HG03460 (cell line): Measurements from ENCODE around the gene ALDH2.
"Not testable (repeated sequence)": the region's sequence is repeated elsewhere in the genome, so short reads cannot be mapped to it uniquely, and the experiment has no call there.

Experiments
- ATAC-seq: cut with Tn5 transposase; IDR thresholded peaks from one replicate; pipeline ENCODE4 v1.9.1; 2021; ENCODE audit not compliant: unreplicated experiment

Gene ALDH2

GRCh38 chr12:111785651-111786050, 18.9 kb downstream of the ALDH2 start:
- ATAC-seq: no peak

- no peak for ATAC-seq
Observed at GRCh38 chr12:111788178-111788654, 21.5 kb downstream of the ALDH2 start.

- ATAC-seq: no peak
Observed at GRCh38 chr12:111789779-111790178, 23.0 kb downstream of the ALDH2 start.

- no peak for ATAC-seq
Observed at GRCh38 chr12:111791507-111791906, 24.8 kb downstream of the ALDH2 start.

- no peak for ATAC-seq
Observed at GRCh38 chr12:111792155-111792855, 25.6 kb downstream of the ALDH2 start.

GRCh38 chr12:111792856-111793235, 26.1 kb downstream of the ALDH2 start:
- ATAC-seq: no peak

- ATAC-seq: no peak
Observed at GRCh38 chr12:111798182-111798581, 31.4 kb downstream of the ALDH2 start.

- ATAC-seq: no peak
Observed at GRCh38 chr12:111799758-111800157, 33.0 kb downstream of the ALDH2 start.

GRCh38 chr12:111803038-111803626, 36.4 kb downstream of the ALDH2 start:
- no peak for ATAC-seq

GRCh38 chr12:111803851-111804250, 37.1 kb downstream of the ALDH2 start:
- ATAC-seq: no peak

- no peak for ATAC-seq
Observed at GRCh38 chr12:111806304-111806703, 39.6 kb downstream of the ALDH2 start.

GRCh38 chr12:111807232-111807631, 40.5 kb downstream of the ALDH2 start:
- ATAC-seq: no peak

- ATAC-seq: peak; percentile 61
Observed at GRCh38 chr12:111812881-111813741, 46.4 kb downstream of the ALDH2 start.

- no peak for ATAC-seq
Observed at GRCh38 chr12:111816065-111816615, 49.4 kb downstream of the ALDH2 start.

- not testable (repeated sequence) for ATAC-seq
Observed at GRCh38 chr12:111816898-111817297, 50.2 kb downstream of the ALDH2 start.

GRCh38 chr12:111818340-111818739, 51.6 kb downstream of the ALDH2 start:
- no peak for ATAC-seq

- no peak for ATAC-seq
Observed at GRCh38 chr12:111819191-111820158, 52.7 kb downstream of the ALDH2 start.

- not testable (repeated sequence) for ATAC-seq
Observed at GRCh38 chr12:111820828-111821227, 54.1 kb downstream of the ALDH2 start.

GRCh38 chr12:111822886-111823285, 56.2 kb downstream of the ALDH2 start:
- no peak for ATAC-seq

- no peak for ATAC-seq
Observed at GRCh38 chr12:111823891-111824290, 57.2 kb downstream of the ALDH2 start.
